Measurements from ENCODE around the gene MATN4. TPM values are rescaled to one million over a fixed set of nuclear protein-coding genes. Genes with fewer than 3 reads are reported as not detected.
A peak's percentile ranks its signal among the peaks of the same experiment; 100 is the strongest.

MATN4 gene
- total and polyA plus RNA-seq, 2 of the 13 experiments (the other 11 are each of a cell fraction or from before 2014, with no cell fraction given): not detected

DNA sequence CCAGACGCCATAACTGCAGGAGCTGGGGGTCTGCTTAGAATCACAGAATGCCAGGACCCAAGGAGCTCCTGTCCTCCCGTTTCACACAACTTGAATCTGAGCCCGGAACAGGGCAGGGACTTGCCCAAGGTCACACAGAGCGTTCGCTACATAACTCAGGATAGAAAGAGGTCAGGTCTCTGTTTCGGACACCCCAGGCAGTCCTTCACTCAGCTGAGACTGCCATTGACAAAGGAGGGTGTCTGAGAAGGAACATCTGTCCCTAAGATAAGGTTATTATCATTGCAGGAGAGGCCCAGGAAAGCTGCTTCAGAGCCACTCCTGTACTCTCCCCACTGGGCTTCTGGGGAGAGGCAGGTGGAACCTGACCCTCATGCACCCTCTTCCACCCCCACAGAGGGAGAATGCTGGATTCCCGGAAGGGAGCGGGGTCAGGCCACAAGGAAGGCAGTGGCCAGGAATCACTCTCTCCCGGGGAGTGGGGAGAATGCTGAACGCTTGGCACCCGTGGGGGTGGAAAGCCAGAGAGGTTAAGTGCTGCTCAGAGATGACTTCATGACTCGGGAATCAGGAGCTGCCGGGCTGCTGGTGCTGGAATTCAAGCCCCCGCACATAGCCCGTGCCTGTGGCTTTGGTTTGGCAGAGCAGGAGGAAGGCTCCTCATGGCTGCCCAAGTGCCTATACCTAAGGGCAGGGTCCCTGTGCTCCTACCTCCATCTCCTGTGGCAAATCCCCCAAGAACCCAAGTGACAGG is 29.4 kb upstream of the MATN4 start:
- in situ Hi-C loops (cut with HindIII; ENCODE audit: extremely low pct_ligation_motif_present, low pct_unique_long_range_greater_than_20kb): no loop called here
- Histone ChIP-seq H2AFZ (ENCODE audit: low read length) (no peak overlapping the region), H3K4me3 (replicated peaks in 1 of 3; ENCODE audit: insufficient read depth in 1 of 3, low read depth in 2 of 3, low read length in 3 of 3) (peak overlapping the region; percentile 31 to 57 (median 32)), H3K9me3 (ENCODE audit: low read length) (no peaks in the 10 kb centered on the region), H3K27ac (ENCODE audit: extremely low read length, insufficient read depth, low read length) (peak overlapping the region; percentile 80), H3K9ac (ENCODE audit: insufficient read depth, low read depth, low read length) (peak overlapping the region; percentile 70), H3K36me3 (replicated peaks in 1 of 2; ENCODE audit: control insufficient read depth in 1 of 2, insufficient read depth in 2 of 2, low read length in 2 of 2) (peaks cover 9 to 14% of the 10 kb centered on the region in 2 experiments; a peak in 4 of 5 replicates), H3K27me3 (ENCODE audit: control insufficient read depth in 1 of 2, insufficient read depth in 2 of 2, low read length in 2 of 2) (no peaks in the 10 kb centered on the region), H4K20me1 (ENCODE audit: insufficient read depth, low read length) (no peaks in the 10 kb centered on the region), H3K4me2 (ENCODE audit: low read depth, low read length) (peak overlapping the region; percentile 84), H3K79me2 (ENCODE audit: insufficient read depth, low read length) (peaks cover 37% of the 10 kb centered on the region), H3K4me1 (ENCODE audit: insufficient read depth, low read length) (peaks cover 67% of the 10 kb centered on the region)
- ChIA-PET CTCF (ENCODE audit: low intra/inter-chr PET ratio, low total read pairs) (interaction anchor here (0.8 kb wide), 1 partner anchor 13 kb away, joined by 3 read pairs; no protein-coding TSS in a partner anchor), POLR2A (interaction anchor here (1.2 to 23.9 kb wide), 8 partner anchors 12 to 454 kb away, joined by 3 to 1422 read pairs (median 16); partner anchors contain the start of genes DNTTIP1, PIGT, SDC4 and SYS1)
- 8% methylated on average over 15 of the region's 15 CpGs for WGBS (ENCODE audit: low lambda C conversion rate)
- intact Hi-C loops (cut with micrococcal nuclease; ENCODE audit: unreplicated experiment): loop anchor here (1.0 to 2.0 kb wide), 2 partner anchors 15 to 22 kb away; no protein-coding TSS in a partner anchor
- TSS peak; percentile 87 for BruUV-seq (replicated peaks)
- ATAC-seq: peak; percentile 32
- FAIRE-seq: no peak
- peak; percentile 65 for DNase-seq (ENCODE audit: low spot score)
- TF ChIP-seq ARHGAP35 (CRISPR knock-in tag; IDR thresholded peaks at IDR 0.05; ENCODE audit: borderline replicate concordance) (0 out of 2 replicates have a peak, but pooled peaks have one; percentile 59), IRX3 (CRISPR knock-in tag; IDR thresholded peaks at IDR 0.05; ENCODE audit: borderline replicate concordance, low read depth) (no peak), ZFP90 (CRISPR knock-in tag; IDR thresholded peaks at IDR 0.05; ENCODE audit: borderline replicate concordance) (no peak), ZNF510 (CRISPR knock-in tag; IDR thresholded peaks at IDR 0.05; ENCODE audit: low read depth) (peak; percentile 73; the same call in 1 of the 2 replicates), ZNF264 (CRISPR knock-in tag; IDR thresholded peaks at IDR 0.05) (no peak), ZNF75D (CRISPR knock-in tag; IDR thresholded peaks at IDR 0.05; ENCODE audit: borderline replicate concordance) (no peak), CCAR2 (optimal IDR thresholded peaks at IDR 0.05; ENCODE audit: low read depth, low read length) (no peak), PITX1 (CRISPR knock-in tag; IDR thresholded peaks at IDR 0.05) (peak; percentile 56; the same call in 1 of the 2 replicates), ZNF615 (CRISPR knock-in tag; IDR thresholded peaks at IDR 0.05; ENCODE audit: borderline replicate concordance) (no peak), ZNF367 (CRISPR knock-in tag; IDR thresholded peaks at IDR 0.05; ENCODE audit: borderline replicate concordance) (no peak), ISX (CRISPR knock-in tag; conservative IDR thresholded peaks at IDR 0.05) (no peak), KDM6A (CRISPR knock-in tag; IDR thresholded peaks at IDR 0.05; ENCODE audit: low read depth) (no peak), SAFB2 (CRISPR knock-in tag; IDR thresholded peaks at IDR 0.05; ENCODE audit: borderline replicate concordance, low read depth) (0 out of 2 replicates have a peak, but pooled peaks have one; percentile 87), ZSCAN31 (CRISPR knock-in tag; IDR thresholded peaks at IDR 0.05; ENCODE audit: low read depth) (peak; percentile 24; the same call in 1 of the 2 replicates)
- TF ChIP-seq, protein P1, sequence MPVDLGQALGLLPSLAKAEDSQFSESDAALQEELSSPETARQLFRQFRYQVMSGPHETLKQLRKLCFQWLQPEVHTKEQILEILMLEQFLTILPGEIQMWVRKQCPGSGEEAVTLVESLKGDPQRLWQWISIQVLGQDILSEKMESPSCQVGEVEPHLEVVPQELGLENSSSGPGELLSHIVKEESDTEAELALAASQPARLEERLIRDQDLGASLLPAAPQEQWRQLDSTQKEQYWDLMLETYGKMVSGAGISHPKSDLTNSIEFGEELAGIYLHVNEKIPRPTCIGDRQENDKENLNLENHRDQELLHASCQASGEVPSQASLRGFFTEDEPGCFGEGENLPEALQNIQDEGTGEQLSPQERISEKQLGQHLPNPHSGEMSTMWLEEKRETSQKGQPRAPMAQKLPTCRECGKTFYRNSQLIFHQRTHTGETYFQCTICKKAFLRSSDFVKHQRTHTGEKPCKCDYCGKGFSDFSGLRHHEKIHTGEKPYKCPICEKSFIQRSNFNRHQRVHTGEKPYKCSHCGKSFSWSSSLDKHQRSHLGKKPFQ (CRISPR knock-in tag; IDR thresholded peaks at IDR 0.05; ENCODE audit: insufficient replicate concordance): no peak
- TF ChIP-seq, protein P2, sequence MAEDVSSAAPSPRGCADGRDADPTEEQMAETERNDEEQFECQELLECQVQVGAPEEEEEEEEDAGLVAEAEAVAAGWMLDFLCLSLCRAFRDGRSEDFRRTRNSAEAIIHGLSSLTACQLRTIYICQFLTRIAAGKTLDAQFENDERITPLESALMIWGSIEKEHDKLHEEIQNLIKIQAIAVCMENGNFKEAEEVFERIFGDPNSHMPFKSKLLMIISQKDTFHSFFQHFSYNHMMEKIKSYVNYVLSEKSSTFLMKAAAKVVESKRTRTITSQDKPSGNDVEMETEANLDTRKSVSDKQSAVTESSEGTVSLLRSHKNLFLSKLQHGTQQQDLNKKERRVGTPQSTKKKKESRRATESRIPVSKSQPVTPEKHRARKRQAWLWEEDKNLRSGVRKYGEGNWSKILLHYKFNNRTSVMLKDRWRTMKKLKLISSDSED (CRISPR knock-in tag; IDR thresholded peaks at IDR 0.05): no peak
- TF ChIP-seq, protein P3, sequence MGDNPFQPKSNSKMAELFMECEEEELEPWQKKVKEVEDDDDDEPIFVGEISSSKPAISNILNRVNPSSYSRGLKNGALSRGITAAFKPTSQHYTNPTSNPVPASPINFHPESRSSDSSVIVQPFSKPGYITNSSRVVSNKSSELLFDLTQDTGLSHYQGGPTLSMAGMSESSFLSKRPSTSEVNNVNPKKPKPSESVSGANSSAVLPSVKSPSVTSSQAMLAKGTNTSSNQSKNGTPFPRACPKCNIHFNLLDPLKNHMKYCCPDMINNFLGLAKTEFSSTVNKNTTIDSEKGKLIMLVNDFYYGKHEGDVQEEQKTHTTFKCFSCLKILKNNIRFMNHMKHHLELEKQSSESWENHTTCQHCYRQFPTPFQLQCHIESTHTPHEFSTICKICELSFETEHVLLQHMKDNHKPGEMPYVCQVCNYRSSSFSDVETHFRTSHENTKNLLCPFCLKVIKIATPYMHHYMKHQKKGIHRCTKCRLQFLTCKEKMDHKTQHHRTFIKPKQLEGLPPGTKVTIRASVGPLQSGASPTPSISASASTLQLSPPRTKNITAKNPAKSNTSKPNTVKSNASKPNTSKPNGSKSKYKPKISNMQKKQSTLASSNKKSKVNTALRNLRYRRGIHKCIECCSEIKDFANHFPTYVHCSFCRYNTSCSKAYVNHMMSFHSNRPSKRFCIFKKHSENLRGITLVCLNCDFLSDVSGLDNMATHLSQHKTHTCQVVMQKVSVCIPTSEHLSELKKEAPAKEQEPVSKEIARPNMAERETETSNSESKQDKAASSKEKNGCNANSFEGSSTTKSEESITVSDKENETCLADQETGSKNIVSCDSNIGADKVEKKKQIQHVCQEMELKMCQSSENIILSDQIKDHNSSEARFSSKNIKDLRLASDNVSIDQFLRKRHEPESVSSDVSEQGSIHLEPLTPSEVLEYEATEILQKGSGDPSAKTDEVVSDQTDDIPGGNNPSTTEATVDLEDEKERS (CRISPR knock-in tag; IDR thresholded peaks at IDR 0.05): peak; percentile 94
